Heart right ventricle (tissue), 16 donors: ENCODE data around the gene RADX. TPM values are rescaled to one million over a fixed set of nuclear protein-coding genes. Genes with fewer than 3 reads are reported as not detected.
A peak's percentile ranks its signal among the peaks of the same experiment; 100 is the strongest.

Source experiments
- ATAC-seq, 8 donors: fragments of 200-7000 bp; cut with Tn5 transposase; one replicate each; pipeline ENCODE4 v1.9.1; 2020; ENCODE audit warnings: mild to moderate bottlenecking in 8 of 8, moderate library complexity in 8 of 8, moderate number of reproducible peaks in 1 of 8
- DNase-seq, 2 donors: peaks; one replicate each; pipeline ENCODE4 v3.0.0-alpha.2; 2020
- H3K27ac ChIP-seq, 10 donors: fragments of 200-600 bp; sonication (generic) in 2 of 10; one replicate each; pipeline versions ENCODE4 v1.5.0 to v1.8.0; 2020 to 2022; ENCODE audit warnings: mild to moderate bottlenecking in 3 of 10
- H3K27me3 ChIP-seq, 7 donors: fragments of 200-600 bp; one replicate each; pipeline ENCODE4 v1.8.0; 2021 to 2022; ENCODE audit warnings: mild to moderate bottlenecking in 2 of 7
- H3K36me3 ChIP-seq, 9 donors: fragments of 200-600 bp; sonication (generic) in 1 of 9; one replicate each; pipeline versions ENCODE4 v1.5.0 to v1.8.0; 2020 to 2022; ENCODE audit warnings: mild to moderate bottlenecking in 2 of 9
- H3K4me1 ChIP-seq, 9 donors: fragments of 200-600 bp; sonication (generic) in 1 of 9; one replicate each; pipeline versions ENCODE4 v1.5.0 to v1.8.0; 2020 to 2022; ENCODE audit warnings: mild to moderate bottlenecking in 4 of 9
- H3K4me3 ChIP-seq, 10 donors: fragments of 200-600 bp; sonication (generic) in 2 of 10; one replicate each; pipeline versions ENCODE4 v1.5.0 to v1.8.0; 2020 to 2022; ENCODE audit warnings: mild to moderate bottlenecking in 7 of 10, moderate library complexity in 2 of 10
- H3K9me3 ChIP-seq, 11 donors: fragments of 200-600 bp in 10 of 11; sonication (generic) in 2 of 11; one replicate each; pipeline versions ENCODE4 v1.5.0 to v1.8.0; 2013 to 2022; ENCODE audit warnings: mild to moderate bottlenecking in 2 of 11, control low read depth in 1 of 11, moderate library complexity in 1 of 11
- WGBS, 2 donors: extraction: QIAGEN DNeasy Blood & Tissue Kit; methylation state at CpG; one replicate each; pipeline ENCODE4 v1.1.7; 2013; ENCODE audit warnings: inconsistent platforms in 1 of 2; 5-methylcytosine and 5-hydroxymethylcytosine counted together
- intact Hi-C, 10 donors: fragments of 100-400 bp; cut with DNase I; formaldehyde crosslinking; loops; one replicate each; pipeline versions ENCODE4 v1.11.1 to v1.14.2; 2022
- polyA plus RNA-seq, 2 donors: library from polyadenylated mRNA; stranded (reverse); fragments of 200-250 nt; gene quantifications; one replicate each; pipeline ENCODE4 v1.2.3, GENCODE V29; 2013
- total RNA-seq, 10 donors: library from RNA; stranded (reverse); fragmentation: NEBNext Ultra II Directional in 3 of 10; extraction: Animal tissue kit (Norgen Biotek cat#: 25700) in 3 of 10; gene quantifications; one replicate each; pipeline versions ENCODE4 v1.2.1 to v1.2.4, GENCODE V29; 2021 to 2023
- TF ChIP-seq, protein P1 (sequence below), 9 donors: fragments of 200-600 bp; sonication (generic) in 2 of 9; IDR thresholded peaks; one replicate each; pipeline versions ENCODE4 v1.5.0 to v1.8.0; 2021 to 2022; ENCODE audit warnings: antibody characterized with exemption in 9 of 9, mild to moderate bottlenecking in 5 of 9, moderate library complexity in 1 of 9
- donor health status: Arrhythmogenic right ventricular cardiomyopathy.
- donor health status: ischemic (EF 13 %, LVEDD 7.1; RV severe dilation, severe dysfunction).
- donor health status: healthy with polysubstance abuse.
- donor health status: DM: no; HTN: yes; CAD: no.
- donor health status: DM: no; HTN: no; CAD: no.
- donor health status: ischemic (EF 25% LVEDD 6.9; RV normal size, moderate dysfunction).
- donor health status: ischemic (EF 25% LVEDD 5.7; RV mildly dilated, moderate dysfunction).
- donor health status: healthy.
- donor health status: DM: yes; HTN: yes; CAD: no.
- donor health status: Ischemic cardiomyopathy.
- donor health status: ischemic (EF 35%, LVEDD 5.7; RV mildly dilated, moderate dysfunction).
- donor health status: nonischemic (EF 11% LVEDD 7.7; RV severe dilation, severe dysfunction).
- donor health status: DM: yes; HTN: yes; CAD: no.
- donor health status: PGD.
- donor health status: ischemic (EF 29% LVEDD 5.4; RV normal size, mild dysfunction).
- donor health status: nonischemic (EF 23%, LVEDD 6.1; RV moderate dilation, normal function).

The RADX gene
- total and polyA plus RNA-seq, 12 donors, result 0.65 to 3.7 (median 1.2) TPM

DNA sequence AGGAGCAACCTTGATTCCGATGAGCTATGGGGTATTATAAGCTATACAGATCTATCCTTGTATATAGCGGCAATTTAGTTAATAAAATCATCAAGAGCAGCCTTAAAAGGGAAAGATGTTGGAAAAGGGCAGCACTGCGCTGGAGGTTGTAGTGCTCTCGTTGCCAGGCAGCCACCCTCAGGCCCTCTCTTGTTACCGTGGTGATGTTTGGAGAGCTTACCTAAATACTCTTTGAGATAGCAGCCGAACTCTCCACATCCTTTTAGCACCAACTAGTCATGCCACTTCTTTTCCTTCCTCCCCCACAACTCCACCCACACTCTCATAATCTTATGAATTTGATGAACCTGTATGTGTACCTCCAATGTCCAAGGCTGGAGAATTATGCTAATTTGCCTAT, 3.8 kb upstream of the RADX start:
- no peak for DNase-seq
- no peak overlapping the region for H3K4me3 ChIP-seq
- intact Hi-C loops, result no loop called here
- H3K4me1 ChIP-seq, result no peaks in the 10 kb centered on the region
- no peaks in the 10 kb centered on the region for H3K36me3 ChIP-seq
- H3K27ac ChIP-seq, result no peak overlapping the region
- H3K27me3 ChIP-seq, result peaks cover 0 to 32% (median 0%) of the 10 kb centered on the region in 7 donors
- WGBS, 2 donors, result 38 to 40% methylated on average over 6 of the region's 6 CpGs
- no peak for ATAC-seq
- H3K9me3 ChIP-seq, result no peaks in the 10 kb centered on the region
- TF ChIP-seq, protein P1, sequence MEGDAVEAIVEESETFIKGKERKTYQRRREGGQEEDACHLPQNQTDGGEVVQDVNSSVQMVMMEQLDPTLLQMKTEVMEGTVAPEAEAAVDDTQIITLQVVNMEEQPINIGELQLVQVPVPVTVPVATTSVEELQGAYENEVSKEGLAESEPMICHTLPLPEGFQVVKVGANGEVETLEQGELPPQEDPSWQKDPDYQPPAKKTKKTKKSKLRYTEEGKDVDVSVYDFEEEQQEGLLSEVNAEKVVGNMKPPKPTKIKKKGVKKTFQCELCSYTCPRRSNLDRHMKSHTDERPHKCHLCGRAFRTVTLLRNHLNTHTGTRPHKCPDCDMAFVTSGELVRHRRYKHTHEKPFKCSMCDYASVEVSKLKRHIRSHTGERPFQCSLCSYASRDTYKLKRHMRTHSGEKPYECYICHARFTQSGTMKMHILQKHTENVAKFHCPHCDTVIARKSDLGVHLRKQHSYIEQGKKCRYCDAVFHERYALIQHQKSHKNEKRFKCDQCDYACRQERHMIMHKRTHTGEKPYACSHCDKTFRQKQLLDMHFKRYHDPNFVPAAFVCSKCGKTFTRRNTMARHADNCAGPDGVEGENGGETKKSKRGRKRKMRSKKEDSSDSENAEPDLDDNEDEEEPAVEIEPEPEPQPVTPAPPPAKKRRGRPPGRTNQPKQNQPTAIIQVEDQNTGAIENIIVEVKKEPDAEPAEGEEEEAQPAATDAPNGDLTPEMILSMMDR (IDR thresholded peaks at IDR 0.05), result no peak

DNA sequence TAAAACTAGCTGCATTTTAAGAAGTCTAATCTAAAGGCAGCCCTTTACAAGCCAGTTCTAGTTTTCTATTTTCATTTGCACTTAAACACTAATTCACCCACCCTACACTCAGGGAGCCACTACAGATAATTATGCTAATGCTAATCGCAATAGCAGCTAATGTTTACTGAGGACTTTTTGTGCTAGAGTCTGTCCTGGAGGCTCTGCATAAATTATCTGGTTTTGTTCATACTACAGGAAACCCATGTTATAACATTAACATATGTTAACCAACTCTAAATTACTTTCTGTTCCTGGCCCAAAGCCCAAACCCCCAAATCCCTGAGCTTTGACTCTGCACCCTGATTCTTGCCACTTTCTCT, 480 bp upstream of the RADX start:
- no peaks in the 10 kb centered on the region for H3K4me1 ChIP-seq
- H3K27me3 ChIP-seq, result peaks cover 0 to 55% (median 0%) of the 10 kb centered on the region in 7 donors
- no peak overlapping the region for H3K27ac ChIP-seq
- DNase-seq (no peak), ATAC-seq (peak in 1 of 8 donors; percentile 46)
- H3K36me3 ChIP-seq, result no peaks in the 10 kb centered on the region
- H3K9me3 ChIP-seq, result no peaks in the 10 kb centered on the region
- WGBS, 2 donors, result 4 to 15% methylated on average over 1 of the region's 1 CpG
- H3K4me3 ChIP-seq, result peak overlapping the region in 9 of 10 donors; percentile 28 to 58 (median 55)
- intact Hi-C loops, result no loop called here
- TF ChIP-seq, protein P1 (IDR thresholded peaks at IDR 0.05), result no peak

GRCh38 chrX:106612393-106612763, 600 bp downstream of the RADX start:
- ATAC-seq, result peak in 1 of 8 donors; percentile 45
- Histone ChIP-seq H3K36me3 (no peaks in the 10 kb centered on the region), H3K27me3 (peaks cover 0 to 55% (median 0%) of the 10 kb centered on the region in 7 donors), H3K4me3 (peak overlapping the region in 9 of 10 donors; percentile 28 to 58 (median 55)), H3K4me1 (no peaks in the 10 kb centered on the region), H3K27ac (no peak overlapping the region), H3K9me3 (no peaks in the 10 kb centered on the region)
- no peak for DNase-seq
- intact Hi-C loops, result no loop called here
- TF ChIP-seq, protein P1 (IDR thresholded peaks at IDR 0.05), result no peak
- 2% methylated on average over 8 of the region's 8 CpGs for WGBS, 2 donors

DNA sequence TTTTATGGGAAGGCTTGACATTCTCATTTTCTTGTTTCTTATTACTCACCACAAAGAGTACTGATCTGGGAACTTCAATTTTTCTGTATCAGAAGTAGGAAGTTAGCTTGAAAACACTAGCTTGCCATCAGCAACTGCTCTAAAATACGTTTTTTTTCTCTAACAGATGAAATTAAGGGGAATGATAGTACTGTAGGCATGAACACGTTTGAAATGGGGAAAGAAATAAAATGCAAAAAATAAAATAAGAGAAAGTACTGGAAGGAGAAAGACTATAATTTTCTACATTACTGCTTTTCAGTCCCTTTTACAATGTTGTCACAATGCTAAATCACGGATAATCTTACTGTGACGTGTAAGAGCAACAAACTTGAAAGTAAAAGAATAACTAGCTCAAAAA, 1.5 kb downstream of the RADX start:
- intact Hi-C loops, result no loop called here
- 37 to 48% methylated on average over 4 of the region's 4 CpGs for WGBS, 2 donors
- peak overlapping the region in 5 of 10 donors; percentile 53 to 58 (median 55) for H3K4me3 ChIP-seq
- H3K27me3 ChIP-seq, result peaks cover 0 to 56% (median 0%) of the 10 kb centered on the region in 7 donors
- ATAC-seq (no peak), DNase-seq (no peak)
- no peak overlapping the region for H3K27ac ChIP-seq
- TF ChIP-seq, protein P1 (IDR thresholded peaks at IDR 0.05), result no peak
- no peaks in the 10 kb centered on the region for H3K4me1 ChIP-seq
- no peaks in the 10 kb centered on the region for H3K9me3 ChIP-seq
- no peaks in the 10 kb centered on the region for H3K36me3 ChIP-seq
